ENCODE measurements around the gene GBP4.

Gene GBP4

GRCh38 chr1:89171067-89171438, 27.7 kb downstream of the GBP4 start:
- DNase-seq (ENCODE audit: low read depth, low spot score), result no peak

GRCh38 chr1:89170170-89171066, 28.3 kb downstream of the GBP4 start:
- no peak for DNase-seq (ENCODE audit: low read depth, low spot score)

- no peak for DNase-seq (ENCODE audit: low read depth, low spot score)
Observed at GRCh38 chr1:89169166-89169565, 29.6 kb downstream of the GBP4 start.

- DNase-seq (ENCODE audit: low read depth, low spot score), result no peak
Observed at GRCh38 chr1:89167590-89168230, 31.0 kb downstream of the GBP4 start.

- DNase-seq (ENCODE audit: low read depth, low spot score), result peak; percentile 10
Observed at GRCh38 chr1:89166705-89167104, 32.0 kb downstream of the GBP4 start.

- no peak for DNase-seq (ENCODE audit: low read depth, low spot score)
Observed at GRCh38 chr1:89165811-89166210, 32.9 kb downstream of the GBP4 start.

- DNase-seq (ENCODE audit: low read depth, low spot score), result no peak
Observed at GRCh38 chr1:89151047-89151446, 47.7 kb downstream of the GBP4 start.

GRCh38 chr1:89149976-89150375, 48.8 kb downstream of the GBP4 start:
- DNase-seq (ENCODE audit: low read depth, low spot score), result no peak

- peak; percentile 5 for DNase-seq (ENCODE audit: low read depth, low spot score)
Observed at GRCh38 chr1:89149229-89149628, 49.5 kb downstream of the GBP4 start.

- no peak for DNase-seq (ENCODE audit: low read depth, low spot score)
Observed at GRCh38 chr1:89147678-89148658, 50.8 kb downstream of the GBP4 start.

- no peak for DNase-seq (ENCODE audit: low read depth, low spot score)
Observed at GRCh38 chr1:89146721-89147120, 52.0 kb downstream of the GBP4 start.

GRCh38 chr1:89143484-89143883, 55.3 kb downstream of the GBP4 start:
- DNase-seq (ENCODE audit: low read depth, low spot score), result no peak

GRCh38 chr1:89142160-89142559, 56.6 kb downstream of the GBP4 start:
- DNase-seq (ENCODE audit: low read depth, low spot score), result no peak

- DNase-seq (ENCODE audit: low read depth, low spot score), result no peak
Observed at GRCh38 chr1:89133747-89134146, 65.0 kb downstream of the GBP4 start.
